HEK293 (cell line): Measurements from ENCODE around the gene MADD.

Experiments
- CTCF ChIA-PET: fragments of 350-600 bp; formaldehyde crosslinking; extraction: SDS; loops from one replicate; lab custom pipeline; 2021; ENCODE audit warnings: antibody characterized with exemption; lab: Yijun Ruan, JAX
- POLR2A ChIA-PET: fragments of 300-600 bp; formaldehyde crosslinking; extraction: SDS; loops from one replicate; lab custom pipeline; 2020; ENCODE audit warnings: antibody characterized with exemption, inconsistent platforms; lab: Yijun Ruan, JAX
- H3K27ac ChIP-seq: fragments of 200-500 bp; sonication (Bioruptor generic); 2 replicates; pipeline ENCODE4 v1.5.1; 2014; ENCODE audit warnings: low read depth, low read length, control low read depth, inconsistent platforms; ENCODE audit errors: extremely low read depth
- H3K36me3 ChIP-seq, 2 experiments: fragments of 200-500 bp in 1 of 2; sonication (Bioruptor generic) in 1 of 2; 1 replicate in 1 of 2; 2 replicates in 1 of 2; pipeline ENCODE4 v1.5.1; 2014 to 2017; ENCODE audit warnings: inconsistent platforms in 2 of 2, low read length in 2 of 2; ENCODE audit not compliant: control insufficient read depth in 2 of 2, insufficient read depth in 1 of 2
- H3K4me1 ChIP-seq: fragments of 200-500 bp; sonication (Bioruptor generic); 2 replicates; pipeline ENCODE4 v1.5.1; 2014; ENCODE audit warnings: mild to moderate bottlenecking, low read length, inconsistent platforms; ENCODE audit not compliant: control insufficient read depth, insufficient read depth
- H3K4me3 ChIP-seq: 2 replicates; pipeline ENCODE4 v1.5.1; 2011; ENCODE audit warnings: low read depth, mild to moderate bottlenecking, control low read depth, low read length, moderate library complexity
- H3K9me3 ChIP-seq: fragments of 200-500 bp; sonication (Bioruptor generic); 2 replicates; pipeline ENCODE4 v1.5.1; 2014; ENCODE audit warnings: low read depth, low read length, inconsistent platforms; ENCODE audit not compliant: control insufficient read depth, insufficient read depth
- MEIS1 ChIP-seq: sonication (generic); formaldehyde crosslinking; IDR thresholded peaks from 2 replicates; pipeline ENCODE4 v1.8.1; 2022; ENCODE audit warnings: missing genetic modification reagents, mild to moderate bottlenecking, borderline replicate concordance
- SCRT1 ChIP-seq: fragments of 450-650 bp; formaldehyde crosslinking; IDR thresholded peaks from 2 replicates; pipeline ENCODE4 v1.5.1; 2016; ENCODE audit warnings: missing biosample characterization, missing genetic modification characterization, borderline replicate concordance
- SETDB1 ChIP-seq: IDR thresholded peaks from one replicate; pipeline ENCODE4 v1.6.1; 2017; ENCODE audit warnings: mild to moderate bottlenecking, low read length, moderate library complexity, mixed read lengths; ENCODE audit not compliant: insufficient read length
- YY2 ChIP-seq: fragments of 450-650 bp; formaldehyde crosslinking; IDR thresholded peaks from 2 replicates; pipeline ENCODE4 v1.5.1; 2016; ENCODE audit warnings: missing biosample characterization, missing genetic modification characterization
- ZBTB17 ChIP-seq: fragments of 450-650 bp; formaldehyde crosslinking; IDR thresholded peaks from 2 replicates; pipeline ENCODE4 v1.5.1; 2016; ENCODE audit warnings: missing biosample characterization, missing genetic modification characterization
- ZBTB20 ChIP-seq: fragments of 450-650 bp; formaldehyde crosslinking; IDR thresholded peaks from 2 replicates; pipeline ENCODE4 v1.5.1; 2016; ENCODE audit warnings: missing biosample characterization, missing genetic modification characterization
- ZBTB21 ChIP-seq: fragments of 450-650 bp; formaldehyde crosslinking; IDR thresholded peaks from 2 replicates; pipeline ENCODE4 v1.5.1; 2017; ENCODE audit warnings: missing biosample characterization, missing genetic modification characterization
- ZFP3 ChIP-seq: fragments of 450-650 bp; formaldehyde crosslinking; IDR thresholded peaks from 2 replicates; pipeline ENCODE4 v1.5.1; 2016; ENCODE audit warnings: low read depth, missing biosample characterization, missing genetic modification characterization
- ZFP41 ChIP-seq: fragments of 450-650 bp; formaldehyde crosslinking; IDR thresholded peaks from 2 replicates; pipeline ENCODE4 v1.5.1; 2016; ENCODE audit warnings: missing biosample characterization, missing genetic modification characterization, borderline replicate concordance
- ZNF175 ChIP-seq: fragments of 450-650 bp; formaldehyde crosslinking; IDR thresholded peaks from 2 replicates; pipeline ENCODE4 v1.5.1; 2016; ENCODE audit warnings: missing biosample characterization, missing genetic modification characterization
- ZNF302 ChIP-seq: fragments of 450-650 bp; formaldehyde crosslinking; IDR thresholded peaks from 2 replicates; pipeline ENCODE4 v1.5.1; 2016; ENCODE audit warnings: missing biosample characterization, missing genetic modification characterization, low read depth
- ZNF335 ChIP-seq: fragments of 450-650 bp; formaldehyde crosslinking; conservative IDR thresholded peaks from 2 replicates; pipeline ENCODE4 v1.5.1; 2016; ENCODE audit warnings: missing biosample characterization, missing genetic modification characterization
- ZNF501 ChIP-seq: fragments of 450-650 bp; formaldehyde crosslinking; IDR thresholded peaks from 2 replicates; pipeline ENCODE4 v1.5.1; 2016; ENCODE audit warnings: missing biosample characterization, missing genetic modification characterization
- ZNF530 ChIP-seq: fragments of 450-650 bp; formaldehyde crosslinking; IDR thresholded peaks from 2 replicates; pipeline ENCODE4 v1.5.1; 2016; ENCODE audit warnings: low read depth, missing biosample characterization, missing genetic modification characterization
- ZNF600 ChIP-seq: fragments of 450-650 bp; formaldehyde crosslinking; IDR thresholded peaks from 2 replicates; pipeline ENCODE4 v1.5.1; 2016; ENCODE audit warnings: missing biosample characterization, missing genetic modification characterization
- ZNF629 ChIP-seq: fragments of 450-650 bp; formaldehyde crosslinking; IDR thresholded peaks from 2 replicates; pipeline ENCODE4 v1.5.1; 2017; ENCODE audit warnings: missing biosample characterization, missing genetic modification characterization
- ZNF660 ChIP-seq: fragments of 450-650 bp; IDR thresholded peaks from 2 replicates; pipeline ENCODE4 v1.5.1; 2018; ENCODE audit warnings: missing biosample characterization, mild to moderate bottlenecking, missing genetic modification characterization
- TF ChIP-seq, protein P1 (sequence below): fragments of 450-650 bp; formaldehyde crosslinking; IDR thresholded peaks from 2 replicates; pipeline ENCODE4 v1.5.1; 2016; ENCODE audit warnings: missing biosample characterization, missing genetic modification characterization, borderline replicate concordance
- TF ChIP-seq, protein P2 (sequence below): fragments of 450-650 bp; formaldehyde crosslinking; IDR thresholded peaks from 2 replicates; pipeline ENCODE4 v1.5.1; 2016; ENCODE audit warnings: missing biosample characterization, missing genetic modification characterization
- TF ChIP-seq, protein P3 (sequence below): fragments of 450-650 bp; formaldehyde crosslinking; IDR thresholded peaks from 2 replicates; pipeline ENCODE4 v1.5.1; 2016; ENCODE audit warnings: missing biosample characterization, missing genetic modification characterization
- TF ChIP-seq, protein P4 (sequence below): fragments of 450-650 bp; formaldehyde crosslinking; IDR thresholded peaks from 2 replicates; pipeline ENCODE4 v1.5.1; 2016; ENCODE audit warnings: missing biosample characterization, missing genetic modification characterization

The MADD gene

DNA sequence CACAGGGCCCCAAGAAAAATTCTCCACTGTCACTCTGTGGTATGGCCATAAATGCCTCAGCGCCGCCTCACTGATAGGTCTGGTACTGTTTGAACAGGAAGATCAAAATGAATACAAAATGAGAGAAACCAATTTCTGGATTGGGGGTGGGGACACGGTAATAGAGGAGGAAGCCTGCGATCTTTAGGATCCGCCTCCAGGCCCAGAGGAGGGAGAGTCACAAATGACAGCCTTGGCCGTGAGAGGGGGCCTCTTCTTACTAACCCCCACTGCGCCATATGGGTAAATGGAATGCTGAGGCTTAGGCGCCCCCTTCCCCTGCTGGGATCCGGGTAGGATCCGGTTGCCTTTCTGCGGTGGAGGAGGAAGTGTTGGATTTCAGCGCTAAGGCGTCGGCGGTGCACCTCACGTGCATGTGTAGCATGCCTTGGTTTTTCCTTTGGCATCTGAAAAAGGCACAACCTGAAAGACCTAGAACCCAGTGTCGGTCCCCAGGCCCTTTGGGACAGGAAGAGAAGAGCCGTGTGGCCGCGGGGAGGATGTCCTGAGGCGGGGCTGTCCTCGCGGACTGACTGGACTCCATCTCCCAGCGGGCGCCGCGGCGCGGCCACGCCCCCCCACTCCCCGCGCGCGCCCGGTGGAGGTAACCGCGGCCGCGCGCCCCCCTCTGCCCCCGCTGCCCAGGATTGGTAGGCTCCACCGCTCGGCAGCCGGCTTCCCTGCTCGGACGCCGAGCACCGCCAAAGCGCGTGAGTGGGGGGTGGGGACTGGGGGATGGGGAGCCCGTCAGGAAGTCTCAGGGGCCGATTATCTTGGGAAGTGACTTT, 718 bp upstream of the MADD start (continued):
- no peak for TF ChIP-seq ZFP3 (tag by site-specific recombination)
- TF ChIP-seq ZBTB20 (tag by site-specific recombination) = peak; percentile 73; the same call in 1 of the 2 replicates
- TF ChIP-seq MEIS1 (CRISPR knock-in tag) = no peak
- TF ChIP-seq, protein P1, sequence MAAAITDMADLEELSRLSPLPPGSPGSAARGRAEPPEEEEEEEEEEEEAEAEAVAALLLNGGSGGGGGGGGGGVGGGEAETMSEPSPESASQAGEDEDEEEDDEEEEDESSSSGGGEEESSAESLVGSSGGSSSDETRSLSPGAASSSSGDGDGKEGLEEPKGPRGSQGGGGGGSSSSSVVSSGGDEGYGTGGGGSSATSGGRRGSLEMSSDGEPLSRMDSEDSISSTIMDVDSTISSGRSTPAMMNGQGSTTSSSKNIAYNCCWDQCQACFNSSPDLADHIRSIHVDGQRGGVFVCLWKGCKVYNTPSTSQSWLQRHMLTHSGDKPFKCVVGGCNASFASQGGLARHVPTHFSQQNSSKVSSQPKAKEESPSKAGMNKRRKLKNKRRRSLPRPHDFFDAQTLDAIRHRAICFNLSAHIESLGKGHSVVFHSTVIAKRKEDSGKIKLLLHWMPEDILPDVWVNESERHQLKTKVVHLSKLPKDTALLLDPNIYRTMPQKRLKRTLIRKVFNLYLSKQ (tag by site-specific recombination) = no peak
- no peak for TF ChIP-seq SCRT1 (tag by site-specific recombination)
- TF ChIP-seq ZNF501 (tag by site-specific recombination) = peak; percentile 58; the same call in 1 of the 2 replicates
- TF ChIP-seq ZNF302 (tag by site-specific recombination) = no peak
- no peak for TF ChIP-seq ZFP41 (tag by site-specific recombination)
- TF ChIP-seq ZNF175 (tag by site-specific recombination) = no peak
- TF ChIP-seq ZNF660 (tag by site-specific recombination) = no peak
- no peak for TF ChIP-seq ZNF530 (tag by site-specific recombination)
- no peak for TF ChIP-seq SETDB1

DNA sequence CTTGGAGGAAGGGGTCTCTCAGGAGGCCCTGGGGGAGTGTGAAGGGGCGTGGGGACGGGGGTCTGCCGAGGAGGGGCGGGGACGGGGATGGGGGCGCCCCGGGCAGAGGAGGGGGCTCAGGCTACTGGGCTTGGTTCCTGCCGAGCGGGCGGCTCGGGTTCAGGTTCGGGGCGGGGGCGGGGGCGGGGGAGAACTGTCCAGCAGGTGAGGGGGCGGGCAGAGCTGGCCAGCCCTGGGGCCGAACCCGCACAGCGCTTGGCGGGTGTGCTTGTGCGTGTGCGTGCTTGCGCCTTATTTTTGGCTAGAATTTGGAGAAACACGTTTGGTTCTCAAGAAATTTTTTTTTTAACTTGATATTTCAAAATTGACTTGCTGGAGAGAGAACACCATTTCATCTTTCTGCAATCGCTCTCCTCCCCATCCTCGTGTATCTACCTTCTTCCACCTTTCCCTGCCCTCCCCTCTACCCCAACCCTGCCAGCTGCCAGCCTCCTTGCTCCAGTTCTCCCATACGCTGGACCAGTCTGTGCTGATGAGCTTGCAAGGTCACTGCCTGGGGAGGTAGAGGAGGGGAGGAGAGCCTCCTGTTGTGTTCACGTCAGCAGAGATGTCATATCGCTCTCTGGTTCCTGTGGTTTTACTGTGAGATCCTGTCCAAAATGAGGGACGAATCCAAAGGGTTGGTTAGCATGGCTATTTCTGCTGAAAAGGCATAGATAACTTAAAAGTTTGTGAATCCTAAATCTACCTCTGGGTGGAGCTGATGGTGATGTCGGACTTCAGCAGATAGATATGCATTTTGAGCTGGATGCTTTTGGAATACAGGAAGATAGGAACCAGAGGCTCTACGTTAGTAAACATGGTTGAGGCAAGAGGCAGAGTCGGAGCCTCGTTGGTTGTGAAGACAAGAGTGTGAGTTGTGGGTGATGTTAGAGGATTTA, 668 bp downstream of the MADD start:
- no peaks in the 10 kb centered on the region for H3K9me3 ChIP-seq
- ChIA-PET POLR2A (interaction anchor here (0.6 to 2.3 kb wide), 8 partner anchors 11 to 57 kb away, joined by 3 to 9 read pairs (median 6); partner anchors contain the start of genes ACP2, DDB2 and NR1H3), CTCF (interaction anchor here (0.6 to 3.1 kb wide), 7 partner anchors 10 to 338 kb away, joined by 3 to 33 read pairs (median 5); partner anchors contain the start of gene NR1H3)
- peak overlapping the region; percentile 86 for H3K4me3 ChIP-seq
- peaks cover 0 to 20% of the 10 kb centered on the region in 2 experiments; a peak in 1 of 3 replicates for H3K36me3 ChIP-seq
- peaks cover 13% of the 10 kb centered on the region; the same call in 1 of the 2 replicates for H3K4me1 ChIP-seq
- H3K27ac ChIP-seq = peak overlapping the region; percentile 79; the same call in 1 of the 2 replicates
- TF ChIP-seq ZNF600 = peak; percentile 44; the same call in 1 of the 2 replicates
- TF ChIP-seq, protein P2, sequence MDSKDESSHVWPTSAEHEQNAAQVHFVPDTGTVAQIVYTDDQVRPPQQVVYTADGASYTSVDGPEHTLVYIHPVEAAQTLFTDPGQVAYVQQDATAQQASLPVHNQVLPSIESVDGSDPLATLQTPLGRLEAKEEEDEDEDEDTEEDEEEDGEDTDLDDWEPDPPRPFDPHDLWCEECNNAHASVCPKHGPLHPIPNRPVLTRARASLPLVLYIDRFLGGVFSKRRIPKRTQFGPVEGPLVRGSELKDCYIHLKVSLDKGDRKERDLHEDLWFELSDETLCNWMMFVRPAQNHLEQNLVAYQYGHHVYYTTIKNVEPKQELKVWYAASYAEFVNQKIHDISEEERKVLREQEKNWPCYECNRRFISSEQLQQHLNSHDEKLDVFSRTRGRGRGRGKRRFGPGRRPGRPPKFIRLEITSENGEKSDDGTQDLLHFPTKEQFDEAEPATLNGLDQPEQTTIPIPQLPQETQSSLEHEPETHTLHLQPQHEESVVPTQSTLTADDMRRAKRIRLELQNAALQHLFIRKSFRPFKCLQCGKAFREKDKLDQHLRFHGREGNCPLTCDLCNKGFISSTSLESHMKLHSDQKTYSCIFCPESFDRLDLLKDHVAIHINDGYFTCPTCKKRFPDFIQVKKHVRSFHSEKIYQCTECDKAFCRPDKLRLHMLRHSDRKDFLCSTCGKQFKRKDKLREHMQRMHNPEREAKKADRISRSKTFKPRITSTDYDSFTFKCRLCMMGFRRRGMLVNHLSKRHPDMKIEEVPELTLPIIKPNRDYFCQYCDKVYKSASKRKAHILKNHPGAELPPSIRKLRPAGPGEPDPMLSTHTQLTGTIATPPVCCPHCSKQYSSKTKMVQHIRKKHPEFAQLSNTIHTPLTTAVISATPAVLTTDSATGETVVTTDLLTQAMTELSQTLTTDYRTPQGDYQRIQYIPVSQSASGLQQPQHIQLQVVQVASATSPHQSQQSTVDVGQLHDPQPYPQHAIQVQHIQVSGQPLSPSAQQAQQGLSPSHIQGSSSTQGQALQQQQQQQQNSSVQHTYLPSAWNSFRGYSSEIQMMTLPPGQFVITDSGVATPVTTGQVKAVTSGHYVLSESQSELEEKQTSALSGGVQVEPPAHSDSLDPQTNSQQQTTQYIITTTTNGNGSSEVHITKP (tag by site-specific recombination) = peak; percentile 72
- no peak; the same call in 1 of the 2 replicates for TF ChIP-seq ZBTB21 (tag by site-specific recombination)
- TF ChIP-seq, protein P3, sequence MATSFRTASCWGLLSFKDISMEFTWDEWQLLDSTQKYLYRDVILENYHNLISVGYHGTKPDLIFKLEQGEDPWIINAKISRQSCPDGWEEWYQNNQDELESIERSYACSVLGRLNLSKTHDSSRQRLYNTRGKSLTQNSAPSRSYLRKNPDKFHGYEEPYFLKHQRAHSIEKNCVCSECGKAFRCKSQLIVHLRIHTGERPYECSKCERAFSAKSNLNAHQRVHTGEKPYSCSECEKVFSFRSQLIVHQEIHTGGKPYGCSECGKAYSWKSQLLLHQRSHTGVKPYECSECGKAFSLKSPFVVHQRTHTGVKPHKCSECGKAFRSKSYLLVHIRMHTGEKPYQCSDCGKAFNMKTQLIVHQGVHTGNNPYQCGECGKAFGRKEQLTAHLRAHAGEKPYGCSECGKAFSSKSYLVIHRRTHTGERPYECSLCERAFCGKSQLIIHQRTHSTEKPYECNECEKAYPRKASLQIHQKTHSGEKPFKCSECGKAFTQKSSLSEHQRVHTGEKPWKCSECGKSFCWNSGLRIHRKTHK (tag by site-specific recombination) = no peak
- TF ChIP-seq YY2 (tag by site-specific recombination) = no peak
- peak; percentile 74 for TF ChIP-seq ZNF629
- peak; percentile 59; the same call in 1 of the 2 replicates for TF ChIP-seq ZBTB17
- TF ChIP-seq ZBTB20 (tag by site-specific recombination) = peak; percentile 51; the same call in 1 of the 2 replicates
- peak; percentile 16 for TF ChIP-seq ZNF335 (tag by site-specific recombination)
- TF ChIP-seq, protein P4, sequence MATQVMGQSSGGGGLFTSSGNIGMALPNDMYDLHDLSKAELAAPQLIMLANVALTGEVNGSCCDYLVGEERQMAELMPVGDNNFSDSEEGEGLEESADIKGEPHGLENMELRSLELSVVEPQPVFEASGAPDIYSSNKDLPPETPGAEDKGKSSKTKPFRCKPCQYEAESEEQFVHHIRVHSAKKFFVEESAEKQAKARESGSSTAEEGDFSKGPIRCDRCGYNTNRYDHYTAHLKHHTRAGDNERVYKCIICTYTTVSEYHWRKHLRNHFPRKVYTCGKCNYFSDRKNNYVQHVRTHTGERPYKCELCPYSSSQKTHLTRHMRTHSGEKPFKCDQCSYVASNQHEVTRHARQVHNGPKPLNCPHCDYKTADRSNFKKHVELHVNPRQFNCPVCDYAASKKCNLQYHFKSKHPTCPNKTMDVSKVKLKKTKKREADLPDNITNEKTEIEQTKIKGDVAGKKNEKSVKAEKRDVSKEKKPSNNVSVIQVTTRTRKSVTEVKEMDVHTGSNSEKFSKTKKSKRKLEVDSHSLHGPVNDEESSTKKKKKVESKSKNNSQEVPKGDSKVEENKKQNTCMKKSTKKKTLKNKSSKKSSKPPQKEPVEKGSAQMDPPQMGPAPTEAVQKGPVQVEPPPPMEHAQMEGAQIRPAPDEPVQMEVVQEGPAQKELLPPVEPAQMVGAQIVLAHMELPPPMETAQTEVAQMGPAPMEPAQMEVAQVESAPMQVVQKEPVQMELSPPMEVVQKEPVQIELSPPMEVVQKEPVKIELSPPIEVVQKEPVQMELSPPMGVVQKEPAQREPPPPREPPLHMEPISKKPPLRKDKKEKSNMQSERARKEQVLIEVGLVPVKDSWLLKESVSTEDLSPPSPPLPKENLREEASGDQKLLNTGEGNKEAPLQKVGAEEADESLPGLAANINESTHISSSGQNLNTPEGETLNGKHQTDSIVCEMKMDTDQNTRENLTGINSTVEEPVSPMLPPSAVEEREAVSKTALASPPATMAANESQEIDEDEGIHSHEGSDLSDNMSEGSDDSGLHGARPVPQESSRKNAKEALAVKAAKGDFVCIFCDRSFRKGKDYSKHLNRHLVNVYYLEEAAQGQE (tag by site-specific recombination) = 0 out of 2 replicates have a peak, but pooled peaks have one; percentile 55
